Gastrocnemius medialis (tissue), 4 donors: ENCODE measurements around the gene NACAD. TPM values are rescaled to one million over a fixed set of nuclear protein-coding genes. Genes with fewer than 3 reads are reported as not detected.
A peak's percentile ranks its signal among the peaks of the same experiment; 100 is the strongest.

ENCODE experiments used
- ATAC-seq, 2 donors: fragments of 150-250 bp; one replicate each; pipeline ENCODE4 v1.9.1; 2016
- DNase-seq, 2 donors: peaks; one replicate each; pipeline ENCODE4 v3.0.0-alpha.2; 2019
- H3K27ac ChIP-seq, 4 donors: fragments of 200-600 bp; sonication (generic); 1 replicate in 1 of 4; 2 replicates in 3 of 4; pipeline ENCODE4 v1.5.1; 2016 to 2018; ENCODE audit warnings: mild to moderate bottlenecking in 2 of 4, moderate library complexity in 1 of 4
- H3K27me3 ChIP-seq, 3 donors: fragments of 200-600 bp; sonication (generic) in 2 of 3; 1 replicate in 1 of 3; 2 replicates in 2 of 3; pipeline versions ENCODE4 v1.5.1 to v1.6.0; 2016 to 2019; ENCODE audit warnings: mild to moderate bottlenecking in 1 of 3, moderate library complexity in 1 of 3
- H3K36me3 ChIP-seq, 2 donors: fragments of 200-600 bp; sonication (generic) in 1 of 2; one replicate each; pipeline ENCODE4 v1.5.1; 2017 to 2018
- H3K4me1 ChIP-seq, 2 donors: fragments of 200-600 bp; sonication (generic) in 1 of 2; one replicate each; pipeline ENCODE4 v1.5.1; 2016 to 2017; ENCODE audit warnings: mild to moderate bottlenecking in 2 of 2
- H3K4me3 ChIP-seq, 4 donors: fragments of 200-600 bp; sonication (generic) in 3 of 4; 1 replicate in 1 of 4; 2 replicates in 3 of 4; pipeline ENCODE4 v1.5.1; 2016 to 2019; ENCODE audit warnings: mild to moderate bottlenecking in 2 of 4
- H3K9me3 ChIP-seq, 3 donors: fragments of 200-600 bp; sonication (generic) in 2 of 3; 1 replicate in 1 of 3; 2 replicates in 2 of 3; pipeline ENCODE4 v1.5.1; 2016 to 2019
- POLR2A ChIP-seq, 2 donors: fragments of 450-650 bp; IDR thresholded peaks; one replicate each; pipeline ENCODE4 v1.6.1; 2017; ENCODE audit warnings: antibody characterized with exemption in 2 of 2, mild to moderate bottlenecking in 2 of 2, moderate library complexity in 2 of 2
- in situ Hi-C, 4 donors: fragments of 200-750 bp; cut with MboI; loops; one replicate each; pipeline versions ENCODE4 v1.15.0 to v1.8.0; 2017; ENCODE audit warnings: low sequenced_read_pairs in 4 of 4
- intact Hi-C: fragments of 100-400 bp; cut with DNase I; formaldehyde crosslinking; loops from one replicate; pipeline ENCODE4 v1.15.1; 2023; ENCODE audit warnings: low total_unique reads
- total RNA-seq, 4 donors: library from RNA; depleted of rRNA; stranded (reverse); fragments of >200 nt; gene quantifications; one replicate each; pipeline versions ENCODE4 v1.1.0 to v1.2.3, GENCODE V29; 2016
- TF ChIP-seq, protein P1 (sequence below), 5 experiments: fragments of 450-650 bp in 3 of 5; fragments of 200-600 bp in 2 of 5; sonication (generic) in 2 of 5; IDR thresholded peaks in 4 of 5; conservative IDR thresholded peaks in 1 of 5; 1 replicate in 4 of 5; 2 replicates in 1 of 5; pipeline ENCODE4 v1.5.1; 2016 to 2019; ENCODE audit warnings: antibody characterized with exemption in 5 of 5, mild to moderate bottlenecking in 3 of 5, moderate library complexity in 3 of 5

NACAD gene
- total RNA-seq, 4 donors from 2014 or later = 0.46 to 1.5 (median 1.1) TPM

GRCh38 chr7:45112648-45113047 lies 23.9 kb upstream of the NACAD start:
- Histone ChIP-seq H3K9me3 (no peaks in the 10 kb centered on the region), H3K27ac (peak overlapping the region; percentile 93 to 99 (median 95)), H3K27me3 (no peaks in the 10 kb centered on the region), H3K36me3 (peaks cover 0 to 14% of the 10 kb centered on the region in 2 donors), H3K4me1 (peaks cover 24 to 37% of the 10 kb centered on the region in 2 donors), H3K4me3 (peak overlapping the region in 2 of 4 donors; percentile 90 to 92)
- ATAC-seq (no peak), DNase-seq (no peak)
- TF ChIP-seq POLR2A (IDR thresholded peaks at IDR 0.05) = no peak
- TF ChIP-seq, protein P1, sequence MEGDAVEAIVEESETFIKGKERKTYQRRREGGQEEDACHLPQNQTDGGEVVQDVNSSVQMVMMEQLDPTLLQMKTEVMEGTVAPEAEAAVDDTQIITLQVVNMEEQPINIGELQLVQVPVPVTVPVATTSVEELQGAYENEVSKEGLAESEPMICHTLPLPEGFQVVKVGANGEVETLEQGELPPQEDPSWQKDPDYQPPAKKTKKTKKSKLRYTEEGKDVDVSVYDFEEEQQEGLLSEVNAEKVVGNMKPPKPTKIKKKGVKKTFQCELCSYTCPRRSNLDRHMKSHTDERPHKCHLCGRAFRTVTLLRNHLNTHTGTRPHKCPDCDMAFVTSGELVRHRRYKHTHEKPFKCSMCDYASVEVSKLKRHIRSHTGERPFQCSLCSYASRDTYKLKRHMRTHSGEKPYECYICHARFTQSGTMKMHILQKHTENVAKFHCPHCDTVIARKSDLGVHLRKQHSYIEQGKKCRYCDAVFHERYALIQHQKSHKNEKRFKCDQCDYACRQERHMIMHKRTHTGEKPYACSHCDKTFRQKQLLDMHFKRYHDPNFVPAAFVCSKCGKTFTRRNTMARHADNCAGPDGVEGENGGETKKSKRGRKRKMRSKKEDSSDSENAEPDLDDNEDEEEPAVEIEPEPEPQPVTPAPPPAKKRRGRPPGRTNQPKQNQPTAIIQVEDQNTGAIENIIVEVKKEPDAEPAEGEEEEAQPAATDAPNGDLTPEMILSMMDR (IDR thresholded peaks at IDR 0.05 in 4 of 5, conservative IDR thresholded peaks at IDR 0.05 in 1 of 5) = no peak
- intact Hi-C loops (loop anchor here (1.0 to 10.0 kb wide), 3 partner anchors 24 to 528 kb away; partner anchors contain the start of genes NACAD, PURB and TMED4), in situ Hi-C loops (loop anchor here (10.0 to 25.0 kb wide), 2 partner anchors 128 to 525 kb away; partner anchors contain the start of gene TMED4 (in 4 of the 4))

GRCh38 chr7:45111298-45112223 lies 22.8 kb upstream of the NACAD start, which contains the start of gene TBRG4:
TBRG4 (minus strand) TSS chr7:45111697; CDS start chr7:45109237, 2,460 bp downstream.
- DNase-seq (peak; percentile 90 to 91), ATAC-seq (peak; percentile 96 to 97)
- in situ Hi-C loops = loop anchor here (10.0 to 25.0 kb wide), 2 partner anchors 127 to 524 kb away; partner anchors contain the start of gene TMED4 (in 4 of the 4)
- Histone ChIP-seq H3K4me1 (peaks cover 33 to 47% of the 10 kb centered on the region in 2 donors), H3K4me3 (peak within 1 kb of the TSS; percentile 87 to 95 (median 91)), H3K27me3 (no peaks in the 10 kb centered on the region), H3K9me3 (no peaks in the 10 kb centered on the region), H3K36me3 (peaks cover 0 to 25% of the 10 kb centered on the region in 2 donors), H3K27ac (peak within 1 kb of the TSS; percentile 93 to 99 (median 95))
- intact Hi-C loops = loop anchor here (1.0 to 10.0 kb wide), 5 partner anchors 23 to 527 kb away; partner anchors contain the start of genes CCM2, NACAD, PURB and TMED4
- TF ChIP-seq, protein P1 (IDR thresholded peaks at IDR 0.05 in 4 of 5, conservative IDR thresholded peaks at IDR 0.05 in 1 of 5) = peak in 2 of 5 experiments; percentile 22 to 28
- peak; percentile 86 to 92 for TF ChIP-seq POLR2A (IDR thresholded peaks at IDR 0.05)

- H3K27ac ChIP-seq = no peak overlapping the region
- no peaks in the 10 kb centered on the region for H3K27me3 ChIP-seq
- no peaks in the 10 kb centered on the region for H3K9me3 ChIP-seq
- intact Hi-C loops = no loop called here
- peaks cover 0 to 49% of the 10 kb centered on the region in 2 donors for H3K36me3 ChIP-seq
- peaks cover 47% of the 10 kb centered on the region in 2 donors for H3K4me1 ChIP-seq
- TF ChIP-seq POLR2A (IDR thresholded peaks at IDR 0.05) = no peak
- TF ChIP-seq, protein P1 (IDR thresholded peaks at IDR 0.05 in 4 of 5, conservative IDR thresholded peaks at IDR 0.05 in 1 of 5) = no peak
- H3K4me3 ChIP-seq = no peak overlapping the region
- DNase-seq (no peak), ATAC-seq (no peak)
- in situ Hi-C loops = loop anchor here (10.0 to 25.0 kb wide), 2 partner anchors 114 to 522 kb away; partner anchors contain the start of gene TMED4 (in 4 of the 4)
Observed at GRCh38 chr7:45108863-45109262, 20.1 kb upstream of the NACAD start.

DNA sequence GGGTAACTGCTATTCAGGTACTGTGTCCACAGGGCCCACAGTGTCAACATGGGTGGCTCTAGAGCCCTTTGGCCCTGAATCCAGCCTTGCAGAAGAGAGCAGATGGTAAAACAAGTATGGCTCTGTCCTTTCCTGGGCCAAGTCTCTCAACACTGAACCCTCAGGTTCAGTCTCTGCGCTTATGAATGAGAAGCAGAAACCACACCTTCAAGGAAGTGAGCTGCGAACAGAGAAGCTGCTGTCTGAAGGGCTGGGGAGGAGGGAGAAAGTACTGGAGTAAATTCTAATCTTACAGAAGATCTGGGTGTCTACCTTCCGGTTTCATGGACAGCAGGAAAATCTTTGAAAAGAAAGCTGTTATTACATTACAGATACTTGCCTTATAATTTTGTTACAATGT lies 18.6 kb upstream of the NACAD start:
- Histone ChIP-seq H3K9me3 (no peaks in the 10 kb centered on the region), H3K27ac (no peak overlapping the region), H3K27me3 (no peaks in the 10 kb centered on the region), H3K4me3 (no peak overlapping the region), H3K4me1 (peaks cover 45% of the 10 kb centered on the region in 2 donors), H3K36me3 (peaks cover 0 to 65% of the 10 kb centered on the region in 2 donors)
- ATAC-seq (no peak), DNase-seq (no peak)
- TF ChIP-seq, protein P1 (IDR thresholded peaks at IDR 0.05 in 4 of 5, conservative IDR thresholded peaks at IDR 0.05 in 1 of 5) = no peak
- TF ChIP-seq POLR2A (IDR thresholded peaks at IDR 0.05) = no peak
- intact Hi-C loops = no loop called here
- in situ Hi-C loops = loop anchor here (10.0 to 25.0 kb wide), 2 partner anchors 113 to 520 kb away; partner anchors contain the start of gene TMED4 (in 4 of the 4)
